ENCODE measurements around the gene GYG2. TPM values are rescaled to one million over a fixed set of nuclear protein-coding genes. Genes with fewer than 3 reads are reported as not detected.

GYG2 gene
- 0.59 and 0.73 TPM in 2 replicates for total RNA-seq

GRCh38 chrX:2828344-2828958 lies at the start of gene GYG2:
Gene GYG2 (plus strand): TSS chrX:2828930. CDS start chrX:2830189, 1,259 bp downstream.

GRCh38 chrX:2928583-2929434 lies 100.1 kb downstream of the GYG2 start, which contains the start of gene ARSD:
Gene ARSD (minus strand): TSS chrX:2929339. CDS start chrX:2929275, 64 bp downstream.

Other genes starting within 250 kb of the GYG2 start
- gene CD99, start 137.6 kb upstream of the GYG2 start, total RNA-seq: 284 and 382 TPM in 2 replicates
- gene XG, start 76.9 kb upstream of the GYG2 start, total RNA-seq: 12.9 and 17.6 TPM in 2 replicates
- gene ARSD, start 100.4 kb downstream of the GYG2 start, total RNA-seq: 10.0 and 11.4 TPM in 2 replicates
- gene ARSH, start 177.6 kb downstream of the GYG2 start, total RNA-seq: not detected in 2 replicates
- gene ARSF, start 212.5 kb downstream of the GYG2 start, total RNA-seq: not detected in 2 replicates

Measured in subcutaneous preadipocyte (primary cell).